KG1 (cell line): ENCODE results near the gene SLC35F3.

Experiments used
- DNase-seq: peaks from one replicate; lab custom pipeline; 2025; lab: John Stamatoyannopoulos, UW

The SLC35F3 gene

DNA sequence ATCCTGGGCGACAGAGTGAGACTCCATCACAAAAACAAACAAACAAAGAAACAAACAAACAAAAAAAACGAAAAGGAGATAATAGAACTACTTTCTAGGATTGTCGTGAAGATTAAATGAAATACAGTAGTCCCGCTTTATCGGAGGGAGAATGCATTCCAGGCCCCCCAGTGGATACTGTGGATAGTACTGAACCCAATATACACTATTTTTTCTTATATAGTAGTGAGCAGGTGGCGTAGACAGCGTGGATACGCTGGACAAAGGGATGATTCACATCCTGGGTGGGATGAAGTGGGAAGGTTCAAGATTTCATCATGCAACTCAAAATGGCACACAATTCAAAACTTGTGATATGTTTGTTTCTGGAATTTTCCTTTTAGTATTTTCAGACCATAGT, 8.0 kb downstream of the SLC35F3 start:
- DNase-seq, result no peak

DNA sequence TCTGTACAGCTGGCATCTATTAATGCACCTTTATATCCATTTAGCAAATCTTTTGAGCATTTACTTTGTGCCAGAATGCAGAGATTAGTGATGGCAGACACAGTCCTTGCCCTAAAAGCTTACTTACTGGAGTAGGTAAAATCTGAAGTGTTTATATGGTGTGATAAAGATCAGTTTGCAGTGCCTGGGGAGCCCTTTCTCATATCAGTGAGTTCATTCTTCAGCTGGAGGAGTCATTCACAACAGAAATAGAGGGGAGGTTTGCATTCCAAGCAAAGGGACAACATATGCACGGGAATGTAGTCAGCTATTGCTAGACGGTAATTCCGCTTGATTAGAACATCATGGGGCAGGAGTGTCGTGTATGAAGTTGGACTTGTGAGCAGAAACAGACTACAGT, 8.4 kb downstream of the SLC35F3 start:
- DNase-seq, result no peak

DNA sequence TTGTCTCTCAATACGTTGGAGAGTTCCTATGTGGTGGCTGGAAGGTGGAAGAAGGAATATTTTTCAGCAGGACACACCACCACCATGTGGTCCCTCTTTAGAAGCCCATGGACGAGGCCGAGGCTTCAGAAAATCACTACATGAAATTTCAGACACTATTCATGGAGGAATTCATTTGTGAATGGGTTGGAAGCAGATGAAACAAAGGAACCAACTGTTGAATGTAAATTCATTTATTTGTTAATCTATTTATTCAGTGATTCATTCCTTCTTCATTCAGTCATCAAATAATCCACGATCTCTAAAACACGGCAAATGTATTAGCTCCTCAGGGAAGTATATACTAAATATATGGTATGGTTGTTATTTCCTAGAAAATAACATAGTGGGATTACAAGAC, 12.2 kb downstream of the SLC35F3 start:
- no peak for DNase-seq

DNA sequence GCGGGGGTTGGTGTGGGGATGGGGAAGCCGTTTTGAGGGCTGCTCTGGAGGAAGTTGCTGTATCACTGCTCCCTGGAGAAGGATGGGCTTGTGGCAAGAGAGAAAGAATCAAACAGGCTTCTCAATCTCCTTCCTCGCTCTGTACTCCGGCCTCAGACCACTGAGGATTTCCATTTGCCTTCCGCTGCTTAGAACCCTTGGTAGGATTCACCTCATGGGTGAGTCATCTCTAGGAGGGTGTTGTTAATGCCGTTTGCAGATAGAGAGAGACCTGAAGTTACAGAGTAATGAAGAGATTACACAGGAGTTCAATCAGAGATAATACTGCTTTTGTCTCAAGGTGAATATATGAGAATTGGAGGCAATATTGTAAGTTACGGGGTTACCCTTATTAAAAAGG, 15.3 kb downstream of the SLC35F3 start:
- no peak for DNase-seq

DNA sequence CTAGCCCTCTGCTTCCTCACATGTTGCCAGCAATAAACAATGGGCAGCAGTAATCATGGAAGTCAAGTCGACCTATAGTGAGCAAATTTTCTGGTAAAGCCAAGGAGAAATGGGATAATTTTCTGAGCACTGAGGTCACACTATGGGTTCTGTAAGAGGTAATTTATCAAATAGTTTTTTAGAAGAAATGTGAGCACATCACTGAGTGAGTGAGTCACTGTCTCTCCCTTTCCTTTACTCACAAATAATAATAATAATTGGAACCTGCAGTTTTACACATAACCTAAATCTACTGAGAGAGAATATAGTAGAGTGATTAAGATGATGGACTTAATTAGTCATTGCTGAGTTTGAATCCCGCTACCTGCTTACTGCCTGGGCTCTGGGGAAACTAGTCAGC, 23.6 kb downstream of the SLC35F3 start:
- no peak for DNase-seq

DNA sequence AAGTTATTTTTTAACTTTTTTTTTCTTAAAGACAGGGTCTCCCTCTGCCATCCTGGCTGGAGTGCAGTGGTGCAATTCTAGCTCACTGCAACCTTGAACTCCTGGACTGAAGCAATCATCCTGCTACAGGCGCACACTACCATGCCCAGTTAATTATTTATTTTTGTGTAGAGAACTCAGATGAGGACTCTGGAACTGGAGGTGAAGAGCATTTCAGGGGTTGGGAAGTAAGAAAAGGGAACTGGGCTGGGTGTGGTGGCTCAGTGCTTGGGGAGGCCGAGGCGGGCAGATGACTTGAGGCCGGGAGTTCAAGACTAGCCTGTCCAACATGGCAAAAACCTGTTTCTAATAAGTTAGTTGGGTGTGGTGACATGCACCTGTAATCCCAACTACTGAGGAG, 28.9 kb downstream of the SLC35F3 start:
- DNase-seq, result no peak

DNA sequence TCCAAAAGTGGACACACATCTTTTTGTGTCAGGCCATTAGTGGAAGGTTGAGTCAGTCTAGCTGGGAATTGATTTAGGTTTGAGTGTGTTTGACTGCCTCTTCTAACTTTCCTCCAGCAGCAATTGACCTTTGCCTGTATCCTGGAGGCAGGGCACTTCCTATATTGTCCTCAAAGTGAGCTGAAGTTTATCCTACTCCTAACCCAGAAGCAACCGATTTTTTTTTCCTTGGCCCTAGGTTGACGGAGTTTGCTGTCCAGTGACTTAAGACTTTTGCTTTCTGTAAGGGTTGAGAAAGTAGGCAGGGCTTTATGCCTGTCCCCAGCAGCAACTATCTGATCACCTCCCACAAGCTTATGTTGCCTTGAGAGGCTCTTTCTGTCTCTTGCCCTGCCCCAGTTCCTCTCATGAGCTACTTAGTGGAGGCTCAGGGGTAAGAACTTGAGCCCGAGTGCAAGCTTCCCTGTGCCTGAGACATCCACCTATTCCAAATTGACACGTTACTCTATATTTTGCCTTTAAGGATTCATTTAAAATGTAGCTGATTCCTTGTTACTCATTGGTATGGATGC, 30.9 kb downstream of the SLC35F3 start:
- DNase-seq, result no peak

DNA sequence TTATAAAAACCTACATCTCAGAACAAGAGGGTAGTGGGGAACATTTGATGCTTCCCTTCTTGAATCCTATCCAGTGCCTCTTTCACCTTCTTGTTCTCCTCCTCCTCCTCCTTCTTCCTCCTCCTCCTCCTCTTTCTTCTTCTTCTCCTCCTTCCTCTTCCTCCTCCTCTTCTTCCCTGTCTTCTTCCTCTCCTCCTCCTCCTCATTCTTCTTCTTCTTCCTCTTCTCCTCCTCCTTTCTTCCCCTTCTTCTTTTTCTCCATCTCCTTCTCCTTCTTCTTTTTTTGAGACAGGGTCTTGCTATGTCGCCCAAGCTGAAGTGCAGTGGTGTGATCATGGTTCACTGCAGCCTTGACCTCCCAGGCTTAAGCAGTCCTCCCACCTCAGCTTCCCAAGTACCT, 31.9 kb downstream of the SLC35F3 start:
- no peak for DNase-seq

DNA sequence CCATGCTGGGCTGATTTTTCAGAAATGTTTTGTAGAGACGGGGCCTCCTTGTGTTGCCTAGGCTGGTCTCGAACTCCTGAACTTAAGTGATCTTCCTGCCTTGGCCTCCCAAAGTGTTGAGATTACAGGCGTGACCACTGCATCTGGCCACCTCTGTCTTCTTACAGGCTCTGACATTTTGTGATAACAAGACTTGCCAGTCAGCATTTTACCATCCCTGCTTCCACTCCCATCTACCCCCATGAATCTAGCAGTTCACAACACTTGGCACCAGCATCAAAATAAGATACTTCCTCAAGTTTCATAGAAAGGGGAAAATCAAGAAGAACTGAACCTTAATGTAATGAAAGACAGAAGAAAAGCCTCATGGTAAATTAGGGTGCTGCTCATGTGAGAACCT, 32.4 kb downstream of the SLC35F3 start:
- no peak for DNase-seq

DNA sequence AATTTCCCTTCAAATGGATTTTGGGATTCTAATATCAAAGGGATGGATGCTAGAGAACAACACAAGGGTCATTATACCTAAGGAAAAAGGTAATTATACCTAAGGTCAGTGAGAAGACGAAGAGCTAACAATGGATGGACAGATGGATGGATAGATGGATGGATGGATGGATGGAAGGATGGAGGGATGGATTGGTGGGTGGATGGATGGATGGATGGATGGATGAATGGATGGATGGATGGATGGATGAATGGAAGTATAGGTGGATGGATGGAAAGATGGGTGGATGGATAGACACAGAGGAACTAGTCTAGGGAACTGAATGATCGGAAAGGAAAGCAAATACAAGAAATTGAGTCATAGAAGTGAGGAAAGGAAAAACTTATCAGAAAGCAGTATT, 34.0 kb downstream of the SLC35F3 start:
- DNase-seq, result no peak

DNA sequence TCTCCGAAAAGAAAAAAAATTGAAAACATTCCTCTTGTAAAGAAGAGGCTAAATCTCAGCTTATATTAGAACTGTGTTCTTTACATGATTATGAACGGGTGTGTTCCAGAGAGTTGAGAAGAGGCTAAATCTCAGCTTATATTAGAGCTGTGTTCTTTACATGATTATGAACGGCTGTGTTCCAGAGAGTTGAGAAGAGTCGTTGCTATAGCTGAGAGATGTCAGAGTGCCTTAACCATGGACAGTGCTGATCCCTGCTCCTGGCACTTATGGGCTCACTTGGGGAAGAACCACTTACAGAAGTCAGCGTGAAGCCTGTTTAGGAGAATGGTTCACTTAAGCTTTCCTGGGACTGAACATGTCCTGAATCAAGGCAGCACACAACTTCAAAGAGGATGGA, 35.0 kb downstream of the SLC35F3 start:
- no peak for DNase-seq

DNA sequence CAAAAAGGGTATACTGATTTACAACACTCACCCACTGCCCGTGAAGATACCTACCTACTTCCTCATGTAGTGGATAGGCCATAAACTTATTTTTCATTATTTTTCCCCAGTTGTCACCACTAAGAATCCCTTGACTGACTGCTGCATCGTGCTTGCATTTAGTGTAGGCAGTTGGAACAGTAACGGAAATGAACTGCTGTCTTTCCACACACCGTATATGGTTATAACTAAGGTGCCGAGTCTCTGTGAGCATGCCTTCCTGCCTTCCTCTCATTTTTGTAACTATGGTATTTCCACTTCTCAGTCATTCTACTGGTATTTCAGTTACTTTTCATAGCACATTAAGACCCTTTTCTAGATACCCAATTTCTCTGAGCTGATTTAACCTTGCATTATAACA, 36.4 kb downstream of the SLC35F3 start:
- no peak for DNase-seq

DNA sequence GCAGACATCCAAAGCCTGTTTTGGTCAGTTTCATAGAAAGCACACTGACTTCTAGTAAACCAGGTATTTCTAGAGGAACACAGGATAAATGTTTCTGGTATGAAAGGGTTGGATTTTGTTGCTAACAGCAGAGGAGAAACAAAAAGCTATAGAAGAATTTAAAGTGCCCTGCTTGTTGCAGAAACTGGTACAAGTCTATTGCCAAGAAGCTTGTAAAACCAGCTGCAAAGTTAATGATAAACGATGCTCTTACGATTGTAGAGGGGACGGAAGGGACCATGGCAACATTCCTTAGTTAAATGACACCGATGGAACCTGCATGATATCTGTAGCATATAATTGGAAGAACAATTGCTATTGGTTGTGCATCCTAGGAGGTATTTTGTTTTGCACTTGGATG, 40.1 kb downstream of the SLC35F3 start:
- DNase-seq, result no peak

DNA sequence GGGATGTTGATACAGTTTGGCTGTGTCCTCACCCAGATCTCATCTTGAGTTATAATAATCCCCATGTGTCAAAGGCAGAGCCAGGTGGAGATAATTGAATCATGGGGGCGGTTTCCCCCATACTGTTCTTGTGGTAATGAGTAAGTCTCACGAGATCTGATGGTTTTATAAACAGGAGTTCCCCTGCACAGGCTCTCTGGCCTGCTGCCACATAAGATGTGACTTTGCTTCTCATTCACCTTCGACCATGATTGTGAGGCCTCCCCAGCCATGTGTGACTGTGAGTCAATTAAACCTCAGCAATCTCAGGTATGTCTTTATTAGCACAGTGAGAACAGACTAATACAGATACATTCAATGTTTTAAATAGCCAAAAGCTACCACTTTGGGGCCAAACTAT, 41.1 kb downstream of the SLC35F3 start:
- DNase-seq, result no peak

DNA sequence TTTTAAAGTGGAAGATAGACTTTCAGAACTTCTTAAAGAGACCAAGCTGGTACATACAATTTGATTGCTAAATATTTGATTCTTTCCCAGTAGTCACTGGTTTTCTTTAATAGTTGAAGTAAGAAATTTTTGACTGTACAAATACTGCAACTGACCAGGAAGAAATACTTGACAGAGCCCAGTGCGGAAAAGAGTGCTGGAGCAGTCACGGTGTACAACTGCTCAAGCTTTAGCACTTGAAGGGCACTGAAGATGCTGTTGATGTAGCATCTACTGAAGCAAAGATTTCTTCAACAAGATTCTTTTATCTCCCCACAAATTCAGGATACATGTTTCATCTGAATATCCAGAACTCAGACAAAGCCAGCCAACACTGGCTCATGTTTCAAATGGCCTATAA, 41.5 kb downstream of the SLC35F3 start:
- no peak for DNase-seq

DNA sequence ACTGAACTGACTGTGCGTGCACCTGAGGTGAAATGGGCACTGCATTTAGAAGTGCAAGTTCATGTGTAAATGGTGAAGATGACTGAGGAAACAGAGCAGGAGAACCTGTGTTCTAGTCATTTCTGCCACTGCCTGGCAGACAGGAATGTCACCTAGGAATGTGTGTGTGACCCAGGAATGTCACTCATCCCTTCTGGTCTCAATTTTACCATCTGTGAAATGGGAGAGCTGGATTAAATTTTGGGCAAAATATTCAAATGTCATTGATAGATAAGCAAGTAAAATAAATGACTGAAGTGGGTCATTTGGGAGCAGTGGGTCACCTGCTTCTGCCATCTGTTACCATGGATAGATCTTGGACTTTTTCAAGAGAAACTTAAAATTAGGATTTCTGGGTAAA, 42.2 kb downstream of the SLC35F3 start:
- no peak for DNase-seq

DNA sequence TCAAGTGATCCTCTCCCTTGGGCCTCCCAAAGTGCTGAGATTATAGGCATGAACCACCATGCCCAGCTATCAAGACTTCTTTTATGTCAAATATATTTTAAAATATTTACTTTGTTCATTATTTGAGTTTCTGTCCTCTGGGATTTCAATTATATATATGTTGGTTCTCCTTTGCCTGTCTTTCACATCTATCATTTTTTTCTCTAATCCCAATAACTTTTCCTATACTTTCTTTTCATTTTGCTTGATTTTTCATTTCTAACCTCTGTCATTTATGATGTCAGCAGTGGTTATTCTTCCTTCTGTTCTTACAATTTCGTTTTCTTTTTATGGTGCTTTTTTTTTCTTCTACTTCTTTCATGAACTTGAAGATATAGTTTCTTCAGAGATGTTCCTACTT, 47.3 kb downstream of the SLC35F3 start:
- no peak for DNase-seq

DNA sequence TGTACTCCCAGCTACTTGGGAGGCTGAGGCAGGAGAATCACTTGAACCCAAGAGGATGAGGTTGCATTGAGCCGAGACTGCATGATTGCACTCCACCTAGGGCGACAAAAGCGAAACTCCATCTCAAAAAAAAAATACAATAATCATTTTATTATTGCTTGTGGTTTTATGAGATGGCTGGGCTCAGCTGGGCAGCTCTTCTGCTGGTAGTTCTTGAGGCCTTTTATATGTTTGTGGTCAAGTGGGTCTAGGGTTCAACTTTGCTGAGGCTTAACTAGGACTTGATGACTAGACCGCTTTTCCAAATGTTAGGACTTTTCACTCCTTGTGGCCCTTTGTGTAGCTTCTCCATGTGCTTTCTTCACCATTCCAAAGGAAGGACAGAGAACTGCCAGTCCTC, 53.2 kb downstream of the SLC35F3 start:
- no peak for DNase-seq

DNA sequence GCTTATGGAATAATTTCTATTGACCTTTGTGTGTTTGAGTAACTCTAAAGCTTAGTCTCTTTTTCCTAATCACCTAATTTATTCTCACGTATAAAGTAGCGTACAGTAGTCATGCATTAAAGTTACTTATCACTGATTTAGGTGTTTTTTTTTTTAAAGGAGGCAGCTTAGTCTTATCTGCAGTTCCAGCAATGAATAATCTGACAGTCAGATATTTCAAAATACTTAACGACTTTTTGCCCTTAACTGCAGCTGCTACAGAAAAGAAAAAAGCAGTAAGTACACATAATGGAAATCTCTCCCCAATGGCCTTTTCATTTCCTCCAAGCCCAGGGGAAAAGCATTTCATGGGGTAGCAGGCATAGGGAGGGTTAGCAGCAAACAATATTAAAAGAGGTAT, 54.6 kb downstream of the SLC35F3 start:
- DNase-seq, result no peak

DNA sequence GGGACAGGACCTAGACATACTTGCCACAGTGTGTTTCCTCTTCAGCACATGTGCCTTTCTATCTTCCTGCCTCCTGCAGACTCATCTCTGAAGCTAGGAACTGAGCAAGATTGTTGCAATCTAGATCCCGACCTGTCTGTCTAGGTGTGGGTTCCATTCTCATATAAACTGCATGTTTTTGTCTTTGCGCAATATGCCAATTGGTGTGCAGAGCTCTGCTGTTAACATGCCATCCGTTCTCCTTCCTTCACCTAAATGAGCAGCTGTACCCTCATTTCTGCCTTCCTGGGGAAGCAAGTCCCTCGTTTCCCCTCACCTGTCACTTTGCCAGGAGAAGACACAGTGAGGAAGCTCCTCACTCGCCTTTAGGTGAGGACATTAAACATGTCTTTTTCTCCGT, 55.5 kb downstream of the SLC35F3 start:
- no peak for DNase-seq

DNA sequence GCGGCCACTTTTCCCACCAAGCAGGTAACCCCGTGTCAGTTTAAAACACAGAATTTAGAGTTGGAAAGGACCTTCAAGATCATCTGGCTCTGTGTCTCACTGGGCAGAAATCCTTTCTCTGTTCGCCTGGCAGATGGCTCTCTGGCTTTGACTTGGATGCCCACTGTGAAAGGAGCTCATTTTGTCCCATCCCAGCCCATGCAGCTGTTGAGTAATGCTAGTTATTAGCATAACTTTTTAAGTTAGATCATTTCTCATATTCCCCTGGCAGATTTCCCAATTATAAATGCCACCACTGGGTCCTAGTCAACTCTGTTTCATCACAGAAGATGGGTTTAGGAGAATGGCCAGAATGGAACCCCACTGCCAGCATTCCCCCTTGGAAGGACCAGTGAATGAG, 55.9 kb downstream of the SLC35F3 start:
- no peak for DNase-seq

DNA sequence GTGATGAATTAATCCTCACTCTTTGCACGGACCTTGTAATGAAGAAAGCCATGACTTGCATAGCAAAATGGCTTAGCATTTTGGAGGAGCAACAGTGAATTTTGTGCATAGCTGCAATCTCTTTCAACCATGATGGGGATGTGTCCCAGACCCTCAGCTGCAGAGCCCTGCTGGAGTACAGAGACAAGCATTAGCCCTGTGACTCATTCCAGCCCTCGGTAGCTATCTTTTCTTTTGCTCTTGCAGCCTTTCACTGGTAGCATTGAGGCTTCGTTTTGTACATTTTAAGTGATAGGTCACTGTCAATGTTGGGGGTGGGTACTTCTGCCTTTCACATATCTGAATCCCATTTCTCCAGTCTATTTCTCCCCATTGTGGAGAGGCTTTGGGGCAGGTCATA, 58.4 kb downstream of the SLC35F3 start:
- DNase-seq, result no peak

DNA sequence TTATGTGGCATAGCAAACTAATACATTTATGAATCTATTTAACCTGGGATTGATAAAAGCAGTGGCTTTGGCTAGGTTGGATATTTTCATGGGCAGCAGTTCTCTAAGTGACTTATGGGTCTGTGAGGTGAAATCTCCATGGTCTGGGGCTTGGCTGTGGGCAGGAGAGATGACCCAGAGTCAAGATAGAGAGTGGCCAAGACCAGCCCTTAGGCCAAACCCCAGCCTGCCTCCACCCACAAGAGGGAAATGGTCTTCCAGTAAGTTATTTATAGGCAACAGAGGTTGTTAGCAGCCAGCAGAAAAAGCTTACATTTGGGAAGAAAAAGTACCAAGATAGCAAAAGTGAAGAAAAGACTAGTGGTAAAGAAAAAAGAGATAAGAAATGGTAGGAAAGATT, 61.4 kb downstream of the SLC35F3 start:
- DNase-seq, result no peak

DNA sequence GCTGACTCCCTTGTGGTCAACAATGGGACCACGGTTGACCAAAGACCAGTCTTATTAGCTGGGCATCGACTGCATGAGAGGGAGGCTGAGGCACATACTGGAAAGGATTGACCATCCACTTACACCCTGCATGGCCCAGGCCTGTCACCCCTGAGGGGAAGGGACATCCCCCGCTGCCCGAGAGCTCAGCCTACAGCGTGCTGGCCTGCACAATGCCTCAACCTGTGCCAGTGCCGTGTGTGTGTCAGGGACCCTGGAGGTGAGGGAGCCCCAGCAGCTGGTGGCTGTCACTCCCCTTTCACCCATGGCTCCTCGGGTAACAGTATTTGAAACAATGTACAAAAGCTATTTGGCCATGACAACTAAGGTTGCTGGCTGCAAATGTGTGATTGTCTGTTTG, 67.3 kb downstream of the SLC35F3 start:
- DNase-seq, result no peak

DNA sequence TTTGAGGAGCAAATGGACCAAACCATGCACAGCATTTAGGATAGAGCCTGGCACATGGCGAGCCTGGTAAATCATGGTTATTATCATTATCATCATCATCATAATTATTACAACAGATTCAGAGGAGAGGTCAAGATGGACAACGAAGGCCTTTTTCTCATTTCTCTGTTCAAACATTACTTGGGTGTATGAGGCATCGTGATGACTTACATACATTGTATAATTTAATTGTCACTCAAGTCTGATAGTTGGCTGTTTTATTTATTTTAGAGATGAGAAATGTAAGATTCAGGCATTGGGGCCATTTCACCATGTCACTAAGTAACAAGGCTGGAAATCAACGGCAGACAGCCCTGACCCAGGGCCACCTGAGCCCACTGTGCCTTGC, 68.1 kb downstream of the SLC35F3 start:
- no peak for DNase-seq
